GM18951 (cell line): ENCODE data around the gene GALNT14.

Source experiments
- POLR2A ChIP-seq: IDR thresholded peaks from 4 replicates; pipeline ENCODE4 v1.6.1; 2011; ENCODE audit warnings: mild to moderate bottlenecking; ENCODE audit not compliant: insufficient read length, insufficient read depth; ENCODE audit errors: extremely low read depth
- in situ Hi-C: fragments of 300-500 bp; cut with MboI; formaldehyde crosslinking; loops from one replicate; pipeline ENCODE4 v1.12.0; 2022; ENCODE audit warnings: low sequenced_read_pairs, mixed read lengths, inconsistent platforms; ENCODE audit not compliant: unreplicated experiment

GALNT14 gene

DNA sequence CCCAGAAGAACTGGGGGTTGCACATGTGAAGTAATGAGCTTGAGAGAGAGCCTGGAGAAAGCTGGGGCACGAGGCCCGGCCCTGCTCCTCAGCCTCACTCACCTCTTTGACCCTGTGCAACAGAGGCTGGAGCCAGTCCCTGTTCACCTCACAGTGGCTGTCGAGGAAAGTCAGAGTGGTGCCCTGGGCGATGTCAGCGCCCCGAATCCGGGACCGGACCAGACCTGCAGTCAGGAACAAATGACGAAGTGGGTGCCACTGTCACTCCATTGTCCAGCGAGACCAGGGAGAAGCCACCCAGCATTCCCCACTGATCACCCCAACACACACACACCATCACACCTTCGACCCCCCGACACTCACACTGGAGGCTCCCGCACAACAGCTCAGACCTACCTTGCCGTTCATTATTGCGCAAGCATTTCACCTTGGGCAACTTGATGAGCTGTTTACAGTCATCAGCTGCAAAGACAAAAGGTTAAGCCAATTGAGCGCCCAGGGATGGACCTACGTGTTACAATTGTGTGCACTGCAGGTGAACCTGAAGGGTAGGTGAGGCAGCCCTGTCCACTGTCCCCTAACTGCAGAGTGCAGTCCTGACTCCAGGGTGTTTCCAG is 182.6 kb downstream of the GALNT14 start:
- in situ Hi-C loops = no loop called here
- no peak for TF ChIP-seq POLR2A

DNA sequence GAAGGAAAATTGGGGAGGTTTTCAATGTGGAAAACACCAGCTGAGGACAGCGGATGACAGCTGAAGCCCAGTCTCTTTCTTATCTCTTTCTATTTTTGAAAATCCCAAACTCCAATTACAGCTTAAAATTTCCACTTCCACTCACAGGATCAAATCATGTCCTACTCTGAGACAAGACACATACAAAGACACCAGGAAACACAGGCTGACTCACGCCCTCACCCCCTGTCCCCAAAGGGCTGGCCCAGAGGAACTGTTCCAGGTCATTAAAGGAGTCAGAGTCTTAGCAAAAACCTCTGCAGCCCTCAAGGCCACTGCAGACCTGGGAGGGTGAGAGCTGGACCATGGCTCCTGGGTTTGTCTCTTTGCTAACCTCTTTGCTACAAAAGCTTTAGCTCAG is 187.9 kb downstream of the GALNT14 start:
- no peak for TF ChIP-seq POLR2A
- in situ Hi-C loops = no loop called here

DNA sequence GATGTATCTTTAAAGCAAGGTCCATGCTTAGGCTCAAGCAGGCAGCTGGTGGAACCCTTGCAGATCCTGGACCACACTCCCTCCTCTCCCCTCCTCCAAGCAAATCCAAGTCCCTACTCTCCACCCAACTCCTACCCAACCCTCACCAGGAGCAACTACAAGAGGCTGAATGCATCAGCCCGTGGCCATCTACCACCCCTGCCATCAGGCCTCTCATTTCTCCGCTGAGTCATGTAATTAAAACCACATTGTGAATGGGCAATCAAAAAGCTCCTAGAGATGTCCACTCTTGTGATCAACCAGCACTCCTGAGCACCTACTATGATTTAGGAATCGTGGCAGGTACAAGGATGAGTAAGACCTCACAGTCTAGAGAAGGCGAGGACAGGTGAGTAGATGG is 188.8 kb downstream of the GALNT14 start:
- in situ Hi-C loops = no loop called here
- TF ChIP-seq POLR2A = no peak

DNA sequence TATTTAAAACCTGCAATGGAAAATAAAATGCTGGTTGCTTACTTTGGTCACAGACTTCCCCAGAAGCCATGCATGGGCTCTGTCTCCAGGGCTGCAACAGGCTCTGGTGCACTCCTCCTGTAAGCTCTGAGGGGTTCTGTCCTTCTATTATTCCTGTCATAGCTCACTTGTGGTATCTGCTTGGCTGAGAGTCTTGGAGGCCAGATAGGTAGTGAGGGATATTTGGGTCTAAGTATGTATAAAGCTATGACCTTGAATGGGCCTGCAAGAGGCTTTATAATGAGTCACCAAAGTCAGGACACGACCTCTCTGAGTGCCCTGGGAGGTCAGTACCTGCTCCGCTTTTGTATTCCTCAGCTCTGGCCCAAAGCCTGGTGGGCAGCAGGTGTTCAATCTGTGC is 189.4 kb downstream of the GALNT14 start:
- in situ Hi-C loops = no loop called here
- TF ChIP-seq POLR2A = no peak

DNA sequence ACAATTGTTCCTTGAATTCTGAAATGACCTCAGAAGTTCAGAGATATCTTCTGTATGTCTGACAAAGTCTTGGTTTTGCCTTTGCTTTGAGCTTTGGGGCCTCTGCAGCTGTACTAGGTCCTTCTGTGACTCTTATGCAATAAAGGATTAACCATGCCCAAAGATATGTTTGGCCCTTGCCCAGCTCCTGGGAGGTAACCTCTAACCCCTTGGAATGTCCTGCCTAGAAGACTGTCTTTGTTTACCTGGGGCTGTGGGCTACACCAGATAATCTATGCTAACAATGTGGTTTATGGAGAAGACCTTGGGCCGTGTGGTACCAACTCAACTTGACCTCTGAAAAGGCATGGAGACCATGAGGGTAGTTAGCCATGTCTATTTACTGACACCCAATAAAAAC is 190.1 kb downstream of the GALNT14 start:
- no peak for TF ChIP-seq POLR2A
- in situ Hi-C loops = no loop called here

DNA sequence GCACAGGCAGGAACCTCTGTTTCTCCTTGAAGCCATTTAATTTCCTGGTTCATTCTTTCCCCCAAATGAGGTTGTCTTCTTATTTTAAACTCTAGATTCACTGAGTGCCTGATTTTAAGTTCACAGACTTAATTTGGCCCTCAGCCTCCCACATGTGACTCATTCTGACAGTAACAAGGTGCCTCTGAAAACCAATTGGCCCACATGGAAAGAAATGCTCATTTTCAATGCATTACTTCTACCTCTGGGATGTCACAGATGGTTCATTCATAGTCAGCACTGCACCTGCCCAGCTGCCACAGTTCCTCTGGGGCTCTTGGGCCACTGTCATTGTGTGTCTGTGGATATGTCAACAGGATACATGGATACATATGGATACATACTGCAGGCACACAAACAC is 190.6 kb downstream of the GALNT14 start:
- no peak for TF ChIP-seq POLR2A
- in situ Hi-C loops = no loop called here

DNA sequence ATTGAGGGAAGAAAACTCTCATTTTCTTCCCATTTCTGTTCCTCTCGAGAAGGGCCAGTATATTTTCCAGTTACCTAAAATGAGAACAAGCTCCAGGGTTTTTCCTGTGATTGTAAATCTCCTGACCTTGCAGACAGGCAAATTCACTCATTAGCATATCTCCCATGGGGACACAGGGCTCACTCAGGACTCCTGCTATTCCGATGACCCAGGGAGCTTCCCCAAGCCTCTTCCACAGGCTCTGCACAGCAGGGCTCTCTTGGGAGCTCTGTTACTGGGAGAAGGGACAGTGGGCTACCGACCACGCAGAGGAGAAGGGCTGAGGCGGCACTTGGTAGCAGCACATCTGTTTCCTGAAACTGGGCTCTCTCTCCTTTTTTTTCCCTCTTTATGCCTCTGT is 195.8 kb downstream of the GALNT14 start:
- in situ Hi-C loops = no loop called here
- no peak for TF ChIP-seq POLR2A

DNA sequence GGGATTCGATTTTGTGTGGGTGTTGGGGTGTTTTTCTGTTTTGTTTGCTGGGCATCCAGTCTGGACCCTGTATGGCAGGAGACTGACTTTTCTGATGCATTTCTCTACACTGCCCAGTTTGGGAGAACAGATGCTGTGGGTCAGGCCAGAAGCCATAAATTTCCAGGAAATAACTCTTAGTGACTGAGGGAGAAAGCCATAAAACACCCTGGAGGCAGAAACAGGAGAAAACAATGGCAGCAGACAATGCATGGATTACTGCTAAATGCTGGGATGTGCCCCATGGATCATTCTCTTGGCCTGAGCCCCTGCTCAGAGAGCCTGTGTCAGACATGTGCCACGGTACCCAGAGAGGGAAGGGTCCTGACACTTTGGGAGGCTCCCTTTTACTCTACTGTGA is 197.4 kb downstream of the GALNT14 start:
- TF ChIP-seq POLR2A = no peak
- in situ Hi-C loops = no loop called here

DNA sequence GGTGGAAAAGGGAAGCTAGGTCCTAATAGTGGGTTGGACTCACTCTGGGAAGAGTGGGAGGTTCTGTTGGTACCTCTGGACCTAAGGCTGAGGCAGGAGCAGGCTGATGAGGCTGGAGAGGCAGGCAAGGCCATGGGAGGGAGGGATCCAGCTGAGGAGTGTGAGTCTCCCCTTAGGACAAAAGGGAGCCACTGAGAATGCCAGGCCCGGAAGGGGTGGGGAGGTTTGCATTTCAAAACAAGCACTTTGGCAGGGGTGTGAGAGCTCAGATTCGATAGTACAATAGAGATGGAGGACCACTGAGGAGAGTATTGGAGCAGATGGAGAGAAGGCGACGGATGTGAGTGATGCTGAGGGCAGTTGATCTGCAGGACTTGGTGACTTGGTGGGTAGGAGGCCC is 198.9 kb downstream of the GALNT14 start:
- in situ Hi-C loops = no loop called here
- no peak for TF ChIP-seq POLR2A

DNA sequence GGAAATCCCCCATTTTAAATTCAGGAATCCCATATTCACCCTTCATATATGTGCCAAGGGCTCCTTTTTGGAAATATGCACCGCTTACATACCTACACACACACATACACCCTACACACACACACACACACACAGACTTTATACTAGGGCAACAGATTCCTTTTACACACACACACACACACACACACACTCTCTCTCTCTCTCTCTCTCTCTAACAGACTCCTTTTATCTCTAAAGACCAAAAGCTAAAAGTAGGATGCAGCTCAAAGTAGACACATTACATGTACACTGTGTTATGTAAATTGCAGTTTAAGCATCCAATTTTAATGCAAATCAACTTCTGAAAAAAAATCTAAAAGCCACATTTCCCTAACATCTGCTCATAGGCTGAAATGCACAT is 200.0 kb downstream of the GALNT14 start:
- no peak for TF ChIP-seq POLR2A
- in situ Hi-C loops = no loop called here

DNA sequence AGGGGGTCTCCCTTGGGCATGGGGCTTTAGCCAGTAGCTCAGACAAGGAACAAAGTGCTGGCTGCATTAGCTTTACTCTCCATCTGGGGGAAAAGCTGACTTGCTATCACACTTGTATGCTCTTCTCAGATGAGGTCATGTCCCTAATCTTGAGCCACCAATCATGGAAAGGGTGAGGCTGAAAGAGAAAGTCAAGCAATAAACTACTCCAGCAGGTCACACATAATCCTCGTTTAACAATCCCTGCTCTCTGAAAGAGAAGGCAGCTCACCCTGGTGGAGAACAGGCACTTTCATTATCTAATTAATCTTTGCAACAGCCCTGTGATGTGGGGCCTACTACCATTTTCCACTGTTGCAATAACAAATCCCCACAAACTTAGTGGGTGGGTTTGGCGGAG is 201.3 kb downstream of the GALNT14 start:
- in situ Hi-C loops = no loop called here
- no peak for TF ChIP-seq POLR2A

DNA sequence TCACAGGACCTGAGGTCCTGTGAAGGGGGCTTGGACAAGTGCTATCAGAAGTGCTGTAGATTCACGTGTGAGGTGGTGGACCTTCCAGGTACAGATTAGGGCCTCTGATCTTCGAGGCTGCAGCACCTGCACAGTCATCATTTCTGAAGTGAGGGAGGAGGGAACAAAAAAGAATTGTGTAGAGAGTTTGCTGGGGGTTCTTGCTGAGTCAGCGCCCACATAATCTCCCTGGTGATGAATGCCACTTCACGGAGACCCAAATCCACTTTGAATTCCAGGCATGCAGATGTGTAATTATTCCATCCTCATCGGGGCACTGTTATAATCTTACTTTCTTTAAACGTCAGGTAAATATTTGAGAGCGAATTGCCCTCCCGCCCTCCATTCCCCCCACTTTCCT is 202.4 kb downstream of the GALNT14 start:
- no peak for TF ChIP-seq POLR2A
- in situ Hi-C loops = no loop called here

DNA sequence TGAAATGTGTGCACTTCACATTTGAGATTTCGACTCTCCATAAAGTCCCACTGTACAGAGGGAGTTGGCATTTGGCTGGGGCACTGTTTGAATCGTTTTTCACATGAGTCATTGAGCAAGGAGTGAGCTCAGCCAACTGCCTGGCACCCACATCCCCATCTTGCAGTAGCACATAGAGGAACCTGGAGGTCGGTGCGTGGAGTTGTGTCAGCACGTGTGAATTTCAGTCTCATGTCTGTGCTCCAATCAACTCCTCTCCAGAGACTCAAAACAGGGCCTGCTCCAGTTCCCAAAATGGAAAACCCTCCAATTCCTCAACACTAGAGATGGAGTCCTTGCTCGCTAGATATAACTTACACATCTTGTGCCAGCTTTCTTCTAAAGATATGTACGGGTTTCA is 204.2 kb downstream of the GALNT14 start:
- no peak for TF ChIP-seq POLR2A
- in situ Hi-C loops = no loop called here

DNA sequence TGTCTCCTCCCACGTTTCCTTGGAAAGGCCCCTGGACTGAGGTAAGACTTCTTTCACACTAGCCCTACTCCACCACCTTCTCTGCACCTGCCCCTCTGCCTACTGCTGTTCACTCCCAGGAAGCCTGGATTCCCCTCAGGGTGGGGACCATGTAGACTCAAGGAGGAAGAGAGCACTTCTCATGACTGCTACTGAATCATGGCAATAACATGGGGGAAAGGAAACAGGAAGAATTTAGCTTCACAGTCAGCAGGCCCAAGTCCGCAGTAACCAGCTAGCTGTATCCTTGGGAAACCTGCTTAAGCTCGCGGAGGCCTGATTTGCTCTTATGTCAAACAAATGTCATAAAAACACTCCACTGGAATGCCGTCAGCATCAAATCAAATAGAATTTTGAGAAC is 204.7 kb downstream of the GALNT14 start:
- TF ChIP-seq POLR2A = no peak
- in situ Hi-C loops = no loop called here

DNA sequence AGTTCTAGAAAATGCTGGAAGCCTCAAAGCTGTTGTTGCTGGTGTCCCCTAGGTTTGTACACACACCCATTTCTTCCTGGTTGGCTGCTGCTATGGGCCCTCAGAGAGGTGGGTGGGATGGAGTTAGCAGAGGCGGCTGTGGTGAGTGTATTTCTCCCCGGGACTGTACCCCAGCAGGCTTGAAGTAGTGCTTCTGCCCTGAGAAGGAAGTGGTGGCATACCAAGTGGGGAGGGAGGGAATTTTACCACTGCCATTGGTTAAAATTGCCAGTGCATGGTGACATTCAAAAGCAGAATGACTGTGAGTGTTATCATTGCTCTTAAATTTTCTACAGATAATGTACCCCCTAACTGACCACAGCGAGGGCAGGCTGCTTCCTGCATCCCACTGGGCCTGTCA is 205.4 kb downstream of the GALNT14 start:
- TF ChIP-seq POLR2A = no peak
- in situ Hi-C loops = no loop called here
